Measurements from ENCODE around the gene UBE2D2. TPM values are rescaled to one million over a fixed set of nuclear protein-coding genes. Genes with fewer than 3 reads are reported as not detected.

Gene UBE2D2
- total RNA-seq, 1 donor from 2014 or later: 166 TPM

DNA sequence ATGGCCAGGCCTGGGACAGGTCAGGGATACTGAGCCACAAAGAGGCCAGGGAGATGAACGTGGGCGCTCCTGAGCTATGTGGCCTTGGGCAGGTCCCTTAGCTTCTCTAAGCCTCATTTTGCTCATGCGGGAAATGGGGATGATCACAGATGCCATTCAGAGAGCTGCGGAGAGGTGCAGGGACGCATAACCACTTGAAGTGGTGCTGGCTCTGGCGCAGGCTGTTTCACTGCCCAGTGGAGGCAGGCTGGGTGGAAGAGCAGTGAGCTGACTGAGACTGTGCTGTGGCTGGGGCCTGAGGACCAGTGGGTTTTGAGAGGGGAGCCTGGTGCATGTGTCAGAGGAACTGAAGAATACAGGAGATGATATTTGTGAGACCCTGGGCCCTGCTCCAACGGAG is 105.4 kb downstream of the UBE2D2 start:
- no peak overlapping the region for H3K27ac Mint-ChIP-seq (ENCODE audit: unreplicated experiment)
- no peaks in the 10 kb centered on the region for H3K36me3 Mint-ChIP-seq (ENCODE audit: low read depth)
- no peak overlapping the region for H3K4me3 Mint-ChIP-seq
- TF ChIP-seq, protein P1, sequence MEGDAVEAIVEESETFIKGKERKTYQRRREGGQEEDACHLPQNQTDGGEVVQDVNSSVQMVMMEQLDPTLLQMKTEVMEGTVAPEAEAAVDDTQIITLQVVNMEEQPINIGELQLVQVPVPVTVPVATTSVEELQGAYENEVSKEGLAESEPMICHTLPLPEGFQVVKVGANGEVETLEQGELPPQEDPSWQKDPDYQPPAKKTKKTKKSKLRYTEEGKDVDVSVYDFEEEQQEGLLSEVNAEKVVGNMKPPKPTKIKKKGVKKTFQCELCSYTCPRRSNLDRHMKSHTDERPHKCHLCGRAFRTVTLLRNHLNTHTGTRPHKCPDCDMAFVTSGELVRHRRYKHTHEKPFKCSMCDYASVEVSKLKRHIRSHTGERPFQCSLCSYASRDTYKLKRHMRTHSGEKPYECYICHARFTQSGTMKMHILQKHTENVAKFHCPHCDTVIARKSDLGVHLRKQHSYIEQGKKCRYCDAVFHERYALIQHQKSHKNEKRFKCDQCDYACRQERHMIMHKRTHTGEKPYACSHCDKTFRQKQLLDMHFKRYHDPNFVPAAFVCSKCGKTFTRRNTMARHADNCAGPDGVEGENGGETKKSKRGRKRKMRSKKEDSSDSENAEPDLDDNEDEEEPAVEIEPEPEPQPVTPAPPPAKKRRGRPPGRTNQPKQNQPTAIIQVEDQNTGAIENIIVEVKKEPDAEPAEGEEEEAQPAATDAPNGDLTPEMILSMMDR (conservative IDR thresholded peaks at IDR 0.05): no peak
- no peaks in the 10 kb centered on the region for H3K27me3 Mint-ChIP-seq (ENCODE audit: low read depth)
- DNase-seq (ENCODE audit: low read depth, low spot score): no peak
- H3K4me1 Mint-ChIP-seq: peaks cover 30% of the 10 kb centered on the region
- H3K9me3 Mint-ChIP-seq: no peaks in the 10 kb centered on the region

DNA sequence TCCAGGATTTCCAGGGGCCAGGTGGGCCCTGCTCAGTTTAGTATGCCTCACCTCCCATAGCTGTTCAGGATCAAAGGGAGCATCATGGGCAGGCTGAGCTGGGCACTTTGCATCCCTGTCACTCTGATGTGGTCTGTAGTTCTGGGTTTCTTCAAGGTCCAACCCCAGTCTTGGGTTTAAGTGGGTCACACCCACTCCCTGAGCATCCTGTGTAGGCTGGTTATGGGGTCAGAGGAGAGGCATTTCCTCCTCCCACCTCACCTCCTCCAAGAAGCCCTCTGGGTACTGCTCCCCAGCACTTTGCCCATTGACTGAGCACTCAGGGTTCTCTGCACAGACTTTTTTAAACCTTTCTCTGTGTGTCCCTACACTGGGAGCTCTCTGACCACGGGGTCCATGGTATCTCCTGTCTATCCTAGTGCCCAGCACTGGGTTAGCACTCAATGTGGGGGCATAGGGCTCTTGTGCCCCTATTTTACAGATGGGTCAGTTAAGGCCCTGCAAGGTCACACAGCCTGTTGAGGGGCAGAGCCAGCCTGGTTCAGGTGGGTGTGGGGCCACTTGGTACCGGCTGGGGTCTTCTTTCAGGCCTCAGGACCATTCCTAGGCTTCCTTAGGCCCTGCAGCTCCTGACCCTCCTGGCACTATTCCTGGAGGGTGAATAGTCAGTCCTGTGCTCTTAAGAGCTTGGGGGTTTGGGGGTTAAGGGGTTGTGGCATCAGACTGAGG is 106.0 kb downstream of the UBE2D2 start:
- H3K9me3 Mint-ChIP-seq: no peaks in the 10 kb centered on the region
- H3K4me3 Mint-ChIP-seq: no peak overlapping the region
- no peak for DNase-seq (ENCODE audit: low read depth, low spot score)
- H3K27ac Mint-ChIP-seq (ENCODE audit: unreplicated experiment): no peak overlapping the region
- H3K27me3 Mint-ChIP-seq (ENCODE audit: low read depth): no peaks in the 10 kb centered on the region
- H3K36me3 Mint-ChIP-seq (ENCODE audit: low read depth): no peaks in the 10 kb centered on the region
- TF ChIP-seq, protein P1 (conservative IDR thresholded peaks at IDR 0.05): no peak
- peaks cover 32% of the 10 kb centered on the region for H3K4me1 Mint-ChIP-seq

DNA sequence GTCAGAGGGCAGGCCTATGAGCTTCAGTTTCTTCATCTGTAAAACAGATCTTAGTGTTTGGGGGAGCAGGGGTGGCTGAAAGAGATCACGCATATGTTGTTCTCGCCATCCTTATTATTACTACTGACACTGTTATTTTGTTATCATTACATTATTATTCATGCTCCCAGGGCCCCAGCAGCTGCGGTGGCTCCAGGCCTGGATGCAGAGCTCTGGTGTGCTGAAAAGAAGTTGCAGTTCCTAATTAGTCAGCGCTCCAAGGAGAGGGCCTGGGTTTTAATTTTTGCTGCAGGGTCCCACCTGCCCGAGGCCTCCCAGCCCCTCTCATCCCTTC is 106.6 kb downstream of the UBE2D2 start:
- H3K9me3 Mint-ChIP-seq: no peaks in the 10 kb centered on the region

DNA sequence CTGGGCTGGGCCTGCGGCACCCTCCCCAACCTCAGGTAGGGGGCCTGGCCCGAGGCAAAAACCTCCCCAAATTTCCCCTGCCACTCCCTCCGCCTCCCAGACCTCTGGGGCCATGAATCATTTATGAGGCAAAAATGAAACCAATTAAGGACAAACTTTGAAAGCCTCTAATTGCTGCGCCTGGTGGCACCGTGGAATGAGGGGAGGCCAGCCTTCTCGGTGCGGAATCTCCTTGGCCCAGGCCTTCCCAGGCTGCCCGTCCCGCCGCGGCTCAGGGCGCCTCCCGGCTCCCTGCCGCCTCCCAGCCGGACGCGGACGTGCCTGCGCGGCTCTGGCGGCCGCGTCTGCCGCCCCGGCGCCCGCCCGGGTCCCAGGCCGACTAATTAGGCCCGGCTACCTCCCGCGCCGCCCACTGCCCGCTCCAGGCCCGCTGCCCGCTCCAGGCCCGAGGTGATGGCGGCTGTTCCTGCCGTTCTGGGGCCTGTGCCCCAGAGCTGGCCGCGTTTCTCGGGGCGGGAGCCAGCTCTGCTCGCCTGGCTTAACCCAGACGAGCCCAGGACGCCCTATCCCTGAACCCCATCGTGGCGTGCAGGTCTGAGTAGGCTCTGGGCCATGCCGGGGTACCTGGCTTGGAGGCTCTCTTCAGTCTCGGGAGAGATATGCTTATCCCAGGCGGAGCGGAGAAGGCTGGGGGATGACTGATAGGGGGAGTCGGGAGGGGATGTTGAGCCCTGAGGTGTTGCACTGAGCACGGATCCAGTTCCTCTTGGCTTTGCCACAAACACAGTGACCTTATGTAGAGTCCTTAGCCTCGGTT is 107.1 kb downstream of the UBE2D2 start:
- H3K27ac Mint-ChIP-seq (ENCODE audit: unreplicated experiment): no peak overlapping the region
- H3K4me3 Mint-ChIP-seq: no peak overlapping the region
- peaks cover 39% of the 10 kb centered on the region for H3K4me1 Mint-ChIP-seq
- DNase-seq (ENCODE audit: low read depth, low spot score): no peak
- TF ChIP-seq, protein P1 (conservative IDR thresholded peaks at IDR 0.05): no peak
- H3K9me3 Mint-ChIP-seq: no peaks in the 10 kb centered on the region
- no peaks in the 10 kb centered on the region for H3K36me3 Mint-ChIP-seq (ENCODE audit: low read depth)
- no peaks in the 10 kb centered on the region for H3K27me3 Mint-ChIP-seq (ENCODE audit: low read depth)

More for the DNA sequence above, 106.6 kb downstream of the UBE2D2 start:
- no peaks in the 10 kb centered on the region for H3K36me3 Mint-ChIP-seq (ENCODE audit: low read depth)
- TF ChIP-seq, protein P1 (conservative IDR thresholded peaks at IDR 0.05): no peak
- no peak overlapping the region for H3K4me3 Mint-ChIP-seq
- H3K27ac Mint-ChIP-seq (ENCODE audit: unreplicated experiment): no peak overlapping the region
- no peaks in the 10 kb centered on the region for H3K27me3 Mint-ChIP-seq (ENCODE audit: low read depth)
- H3K4me1 Mint-ChIP-seq: peaks cover 37% of the 10 kb centered on the region
- no peak for DNase-seq (ENCODE audit: low read depth, low spot score)

DNA sequence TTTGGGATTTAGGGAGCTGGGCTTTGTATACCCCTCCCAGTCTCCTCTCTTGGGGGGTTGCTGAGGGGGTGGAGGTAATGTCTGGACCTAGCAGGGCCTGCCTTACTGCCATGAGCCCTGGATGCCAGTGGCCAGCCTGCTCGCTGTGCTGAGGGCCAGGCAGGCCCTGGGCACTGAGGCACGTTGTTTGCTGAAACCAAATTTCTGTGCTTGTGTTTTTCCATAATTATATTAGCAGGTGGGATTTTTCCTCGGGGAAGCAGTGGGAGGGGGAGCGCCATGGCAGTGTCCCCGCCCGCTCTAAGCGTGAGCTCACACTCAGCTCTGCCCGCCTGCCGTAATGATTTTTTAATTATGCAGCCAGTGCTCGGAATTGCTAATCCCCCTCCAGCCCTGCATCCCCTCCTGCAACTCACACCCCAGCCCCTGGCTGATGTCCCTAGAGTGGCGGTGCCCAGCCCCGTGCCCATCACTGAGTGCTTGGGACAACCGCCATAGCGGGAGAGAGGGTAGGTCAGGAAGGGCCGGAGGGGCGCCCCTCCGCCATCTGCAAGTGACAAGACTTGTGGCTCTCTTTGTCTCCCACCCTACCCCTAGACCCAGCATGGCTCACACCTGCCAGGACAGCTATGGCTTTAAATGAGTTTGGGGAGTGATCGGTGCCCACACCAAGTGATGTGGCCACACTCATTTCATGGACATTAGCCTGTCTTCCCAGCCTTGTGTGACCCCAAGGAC is 108.0 kb downstream of the UBE2D2 start:
- peak overlapping the region; percentile 91 for H3K27ac Mint-ChIP-seq (ENCODE audit: unreplicated experiment)
- H3K9me3 Mint-ChIP-seq: no peaks in the 10 kb centered on the region
- H3K4me3 Mint-ChIP-seq: peak overlapping the region; percentile 35
- H3K4me1 Mint-ChIP-seq: peaks cover 40% of the 10 kb centered on the region
- H3K36me3 Mint-ChIP-seq (ENCODE audit: low read depth): no peaks in the 10 kb centered on the region
- TF ChIP-seq, protein P1 (conservative IDR thresholded peaks at IDR 0.05): no peak
- DNase-seq (ENCODE audit: low read depth, low spot score): no peak
- H3K27me3 Mint-ChIP-seq (ENCODE audit: low read depth): no peaks in the 10 kb centered on the region

All from neural crest cell (in vitro differentiated cells).